Measurements from ENCODE around the gene MOGAT2. TPM values are rescaled to one million over a fixed set of nuclear protein-coding genes. Genes with fewer than 3 reads are reported as not detected.

The MOGAT2 gene
- polyA plus RNA-seq, 1 of the 3 experiments (the other 2 are of a cell fraction) = 0.03 TPM

Small RNA genes lying within 50 kb of the gene (small RNA-seq; reads per million reads assigned to genes)
- gene RN7SL786P = 0 reads per million in 7 experiments

Other genes starting within 250 kb of the MOGAT2 start
- 1.6 and 2.2 TPM in 2 replicates for gene GDPD5, start 191.9 kb upstream of the MOGAT2 start, polyA plus RNA-seq (2012; rRNA removed)
- gene SERPINH1, start 155.6 kb upstream of the MOGAT2 start, polyA plus RNA-seq (2012; rRNA removed) = 221 and 293 TPM in 2 replicates
- 11.1 and 13.1 TPM in 2 replicates for gene MAP6, start 48.8 kb upstream of the MOGAT2 start, polyA plus RNA-seq (2012; rRNA removed)
- 1.1 and 1.4 TPM in 2 replicates for gene DGAT2, start 50.9 kb downstream of the MOGAT2 start, polyA plus RNA-seq (2012; rRNA removed)
- gene UVRAG, start 97.4 kb downstream of the MOGAT2 start, polyA plus RNA-seq (2012; rRNA removed) = 5.8 and 7.7 TPM in 2 replicates

All from SK-N-SH (cell line).